Measurements from ENCODE around the gene TMEM190. TPM values are rescaled to one million over a fixed set of nuclear protein-coding genes. Genes with fewer than 3 reads are reported as not detected.
"Not testable (repeated sequence)": the region's sequence is repeated elsewhere in the genome, so short reads cannot be mapped to it uniquely, and the experiment has no call there.

The TMEM190 gene
- total RNA-seq (not detected), polyA plus RNA-seq (not detected)
- long read RNA-seq, donor 1, result 0 reads
- long read RNA-seq, donor 2, result 0 reads
- long read RNA-seq, donor 3, result 0 reads

GRCh38 chr19:55376241-55376933 is at the start of gene TMEM190:
Gene TMEM190 (plus strand): TSS chr19:55376826. CDS start chr19:55376854, 28 bp downstream.
- Histone ChIP-seq H3K4me3 (no peak within 1 kb of the TSS), H3K4me1 (peaks cover 0 to 14% (median 3%) of the 10 kb centered on the region in 12 donors), H3K27ac (no peak within 1 kb of the TSS), H3K9me3 (no peaks in the 10 kb centered on the region), H3K36me3 (no peaks in the 10 kb centered on the region), H3K27me3 (peaks cover 13 to 67% (median 49%) of the 10 kb centered on the region in 9 donors)
- intact Hi-C loops (cut with DNase I), result loop anchor here in 2 of 10 donors (10.0 kb wide), 1 partner anchor 72 kb away; no protein-coding TSS in a partner anchor
- TF ChIP-seq CTCF (IDR thresholded peaks at IDR 0.05) (no peak), POLR2A (IDR thresholded peaks at IDR 0.05) (no peak)
- WGBS, 4 donors, result 45 to 59% (median 51%) methylated on average over 21 of the region's 21 CpGs
- DNase-seq (no peak), ATAC-seq (no peak)

GRCh38 chr19:55328774-55329318 is 47.8 kb upstream of the TMEM190 start:
- DNase-seq; intact Hi-C loops (cut with DNase I); H3K4me1 ChIP-seq; H3K4me3 ChIP-seq; H3K9me3 ChIP-seq; ATAC-seq; H3K36me3 ChIP-seq; H3K27me3 ChIP-seq; H3K27ac ChIP-seq: not testable (repeated sequence)
- 70 to 81% (median 74%) methylated on average over 4 of the region's 4 CpGs for WGBS, 4 donors

GRCh38 chr19:55329791-55330190 is 46.8 kb upstream of the TMEM190 start:
- WGBS, 4 donors, result 88 to 93% (median 91%) methylated on average over 6 of the region's 6 CpGs
- H3K4me1 ChIP-seq; H3K27me3 ChIP-seq; ATAC-seq; intact Hi-C loops (cut with DNase I); H3K27ac ChIP-seq; H3K36me3 ChIP-seq; H3K9me3 ChIP-seq; H3K4me3 ChIP-seq; DNase-seq: not testable (repeated sequence)

- 76 to 82% (median 80%) methylated on average over 11 of the region's 11 CpGs for WGBS, 4 donors
- no peak for DNase-seq
- Histone ChIP-seq H3K9me3 (no peaks in the 10 kb centered on the region), H3K36me3 (no peaks in the 10 kb centered on the region), H3K4me1 (peaks cover 0 to 8% (median 3%) of the 10 kb centered on the region in 12 donors), H3K4me3 (no peak overlapping the region), H3K27me3 (peaks cover 0 to 12% (median 0%) of the 10 kb centered on the region in 9 donors), H3K27ac (no peak overlapping the region)
- TF ChIP-seq CTCF (IDR thresholded peaks at IDR 0.05) (no peak), POLR2A (IDR thresholded peaks at IDR 0.05) (no peak)
- intact Hi-C loops (cut with DNase I), result no loop called here
- ATAC-seq, result no peak
Measured at GRCh38 chr19:55333870-55334269, 42.8 kb upstream of the TMEM190 start.

GRCh38 chr19:55336101-55336500 is 40.5 kb upstream of the TMEM190 start:
- Histone ChIP-seq H3K4me1 (peaks cover 0 to 22% (median 11%) of the 10 kb centered on the region in 12 donors), H3K27me3 (peaks cover 0 to 12% (median 0%) of the 10 kb centered on the region in 9 donors), H3K36me3 (no peaks in the 10 kb centered on the region), H3K9me3 (no peaks in the 10 kb centered on the region), H3K27ac (no peak overlapping the region), H3K4me3 (no peak overlapping the region)
- DNase-seq (no peak), ATAC-seq (no peak)
- 76 to 84% (median 78%) methylated on average over 7 of the region's 7 CpGs for WGBS, 4 donors
- TF ChIP-seq CTCF (IDR thresholded peaks at IDR 0.05) (no peak), POLR2A (IDR thresholded peaks at IDR 0.05) (no peak)
- intact Hi-C loops (cut with DNase I), result loop anchor here in 3 of 10 donors (5.0 kb wide), 2 partner anchors 34 to 54 kb away; partner anchors contain the start of genes BRSK1 (in 1 of the 3) and HSPBP1 (in 1 of the 3)

Data from heart left ventricle (tissue), 16 donors.